DND-41 (cell line): ENCODE results near the gene TRIM51G.
"Not testable (repeated sequence)": the region's sequence is repeated elsewhere in the genome, so short reads cannot be mapped to it uniquely, and the experiment has no call there.

Source experiments
- CTCF ChIP-seq: IDR thresholded peaks from 2 replicates; pipeline ENCODE4 v1.5.1; 2012; ENCODE audit warnings: borderline replicate concordance, low read length, moderate library complexity, mild to moderate bottlenecking; ENCODE audit not compliant: poor library complexity, severe bottlenecking; ENCODE audit errors: extremely low read depth
- EZH2 ChIP-seq: IDR thresholded peaks from 3 replicates; pipeline ENCODE4 v1.6.1; 2012; ENCODE audit warnings: borderline replicate concordance, low read depth, mild to moderate bottlenecking, moderate library complexity, low read length, inconsistent platforms; ENCODE audit not compliant: severe bottlenecking

DNA sequence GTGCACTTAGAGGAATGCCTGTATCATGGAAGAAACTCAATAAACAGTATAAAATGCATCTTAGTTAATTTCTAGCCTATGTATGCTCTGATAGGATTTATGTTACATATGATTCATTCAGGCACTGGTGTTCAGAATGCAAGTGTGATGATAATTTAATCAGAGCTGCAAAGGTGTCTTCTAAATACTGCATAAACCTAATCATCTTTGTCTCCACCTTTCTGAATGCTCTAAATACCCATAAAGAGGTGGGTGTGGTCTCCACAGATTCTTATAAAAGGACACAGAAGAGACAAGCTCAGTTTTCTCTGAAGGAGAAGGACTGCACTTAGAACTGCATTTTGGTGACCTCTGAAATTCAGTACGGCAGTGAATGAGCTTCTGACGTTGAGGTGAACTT, 44.8 kb upstream of the TRIM51G start, which contains the start of gene TRIM49B:
- TF ChIP-seq CTCF, EZH2: not testable (repeated sequence)
